Endothelial cell of umbilical vein (primary cell): ENCODE results near the gene TRAPPC11. TPM values are rescaled to one million over a fixed set of nuclear protein-coding genes. Genes with fewer than 3 reads are reported as not detected.

Source experiments
- BruUV-seq: library from RNA; stranded (reverse); fragments of 400-500 nt; replicated peaks from 2 replicates; lab custom pipeline; 2021; lab: Mats Ljungman, UMichigan
- CTCF ChIA-PET: fragments of 300-600, 350-600 bp; sonication (Branson Sonifier 250); formaldehyde crosslinking; loops from one replicate; lab custom pipeline; 2021; ENCODE audit warnings: antibody characterized with exemption, inconsistent platforms; lab: Charles Lee
- POLR2A ChIA-PET: fragments of 300-600, 350-600 bp; sonication (Branson Sonifier 250); formaldehyde crosslinking; loops from one replicate; lab custom pipeline; 2021; ENCODE audit warnings: antibody characterized with exemption, inconsistent platforms; lab: Charles Lee
- DNase-seq: peaks from one replicate; pipeline ENCODE4 v3.0.0-alpha.2; 2011; ENCODE audit warnings: low read depth, low spot score
- FAIRE-seq: peaks from 2 replicates; lab custom pipeline; 2011; peaks lifted over from hg19 to GRCh38; lab: Jason Lieb, UNC
- H2AFZ ChIP-seq: 2 replicates; pipeline ENCODE4 v1.6.0; 2012; ENCODE audit warnings: low read depth, low read length, control low read depth, inconsistent platforms
- H3K27ac ChIP-seq: 2 replicates; pipeline ENCODE4 v1.5.1; 2011; ENCODE audit warnings: low read depth, mild to moderate bottlenecking, control low read depth, low read length, moderate library complexity; ENCODE audit not compliant: insufficient read depth
- H3K27me3 ChIP-seq, 2 experiments: 2 replicates each; pipeline versions ENCODE4 v1.6.0 to v1.6.1; 2011; ENCODE audit warnings: low read length in 2 of 2, mixed read lengths in 1 of 2; ENCODE audit not compliant: control insufficient read depth in 2 of 2, insufficient read depth in 2 of 2
- H3K36me3 ChIP-seq, 2 experiments: 2 replicates in 1 of 2; 3 replicates in 1 of 2; pipeline ENCODE4 v1.5.1; 2011; ENCODE audit warnings: low read length in 2 of 2, mild to moderate bottlenecking in 1 of 2, moderate library complexity in 1 of 2; ENCODE audit not compliant: control insufficient read depth in 2 of 2, insufficient read depth in 2 of 2; ENCODE audit errors: extremely low read depth in 1 of 2
- H3K4me1 ChIP-seq: 3 replicates; pipeline ENCODE4 v1.5.1; 2011; ENCODE audit warnings: mild to moderate bottlenecking, low read length; ENCODE audit not compliant: control insufficient read depth, insufficient read depth; ENCODE audit errors: extremely low read depth
- H3K4me2 ChIP-seq: 2 replicates; pipeline ENCODE4 v1.6.1; 2011; ENCODE audit warnings: low read length, control low read depth, mixed read lengths; ENCODE audit not compliant: insufficient read depth
- H3K4me3 ChIP-seq, 3 experiments: fragments of 200-600 bp in 1 of 3; sonication (generic), shearing (Covaris generic) in 1 of 3; replicated peaks in 1 of 3; 2 replicates each; pipeline ENCODE4 v1.5.1; 2011 to 2016; ENCODE audit warnings: control low read depth in 3 of 3, low read length in 3 of 3, mild to moderate bottlenecking in 2 of 3, inconsistent platforms in 1 of 3, low read depth in 1 of 3, moderate library complexity in 1 of 3; ENCODE audit not compliant: insufficient read depth in 1 of 3
- H3K79me2 ChIP-seq: 2 replicates; pipeline ENCODE4 v1.6.0; 2012; ENCODE audit warnings: low read length, inconsistent platforms; ENCODE audit not compliant: control insufficient read depth, insufficient read depth
- H3K9ac ChIP-seq: replicated peaks from 2 replicates; pipeline ENCODE3; 2011; ENCODE audit warnings: low read length, control low read depth; ENCODE audit not compliant: insufficient read depth; ENCODE audit errors: extremely low read depth
- H3K9me1 ChIP-seq: replicated peaks from 3 replicates; pipeline ENCODE4 v1.6.0; 2011; ENCODE audit warnings: mild to moderate bottlenecking, low read length; ENCODE audit not compliant: control insufficient read depth, insufficient read depth; ENCODE audit errors: extremely low read depth
- H3K9me3 ChIP-seq: replicated peaks from 2 replicates; pipeline ENCODE4 v1.5.1; 2012; ENCODE audit warnings: low read length, inconsistent platforms; ENCODE audit not compliant: control insufficient read depth, insufficient read depth
- H4K20me1 ChIP-seq: replicated peaks from 2 replicates; pipeline ENCODE3; 2011; ENCODE audit warnings: mild to moderate bottlenecking, low read length; ENCODE audit not compliant: control insufficient read depth, insufficient read depth; ENCODE audit errors: extremely low read depth
- CTCF ChIP-seq, 2 donors: IDR thresholded peaks; 1 replicate in 1 of 2; 2 replicates in 1 of 2; pipeline ENCODE4 v1.5.1; 2011; ENCODE audit warnings: low read length in 2 of 2, mild to moderate bottlenecking in 2 of 2, moderate library complexity in 2 of 2, control low read depth in 1 of 2, inconsistent platforms in 1 of 2, low read depth in 1 of 2; ENCODE audit not compliant: insufficient read depth in 1 of 2; ENCODE audit errors: extremely low read depth in 1 of 2
- FOS ChIP-seq: IDR thresholded peaks from 2 replicates; pipeline ENCODE4 v1.6.1; 2011; ENCODE audit warnings: mild to moderate bottlenecking, low read length, moderate library complexity, borderline replicate concordance; ENCODE audit not compliant: insufficient read depth
- GATA2 ChIP-seq: IDR thresholded peaks from 2 replicates; pipeline ENCODE4 v1.7.0; 2011; ENCODE audit warnings: low read depth, mild to moderate bottlenecking, moderate library complexity, mixed read lengths, low read length; ENCODE audit not compliant: insufficient read length, insufficient read depth
- MAX ChIP-seq: IDR thresholded peaks from 2 replicates; pipeline ENCODE4 v1.6.1; 2011; ENCODE audit not compliant: insufficient read depth, insufficient read length
- MYC ChIP-seq: IDR thresholded peaks from one replicate; pipeline ENCODE4 v1.6.1; 2011; ENCODE audit warnings: mild to moderate bottlenecking, low read depth, low read length
- POLR2AphosphoS5 ChIP-seq: IDR thresholded peaks from 2 replicates; pipeline ENCODE4 v1.6.1; 2012; ENCODE audit warnings: low read depth, mild to moderate bottlenecking, control low read depth, low read length, moderate library complexity; ENCODE audit not compliant: insufficient read depth
- dilution Hi-C: fragments of 300-500 bp; cut with MboI; formaldehyde crosslinking; loops from one replicate; pipeline ENCODE4 v1.15.0; 2019; ENCODE audit warnings: low sequenced_read_pairs; ENCODE audit not compliant: extremely low pct_ligation_motif_present
- intact Hi-C: fragments of 100-400 bp; cut with micrococcal nuclease; formaldehyde crosslinking; loops from one replicate; pipeline ENCODE4 v1.10.0; 2022
- polyA plus RNA-seq, 4 experiments: library from polyadenylated mRNA; depleted of rRNA in 3 of 4; stranded (reverse) in 3 of 4; unstranded in 1 of 4; fragments of >200 nt; gene quantifications; 2 replicates each; pipeline versions ENCODE4 v1.2.1 to v1.2.3, GENCODE V29; 2011 to 2012; ENCODE audit warnings: missing spikeins in 1 of 4
- total RNA-seq: library from RNA; stranded (reverse); gene quantifications from 2 replicates; pipeline ENCODE4 v1.2.3, GENCODE V29; 2021

TRAPPC11 gene
- total and polyA plus RNA-seq, 2 donors (not counting 3 experiments of a cell fraction or from before 2014, with no cell fraction given) = 21.2 to 32.1 TPM

GRCh38 chr4:183624548-183624947 lies 34.5 kb upstream of the TRAPPC11 start:
- dilution Hi-C loops (no loop called here), intact Hi-C loops (no loop called here)
- ChIA-PET POLR2A (no interaction called here), CTCF (no interaction called here)
- no peak overlapping the region for H3K4me3 ChIP-seq
- H2AFZ ChIP-seq = no peak overlapping the region
- H3K4me1 ChIP-seq = no peaks in the 10 kb centered on the region
- no peak overlapping the region for H3K9ac ChIP-seq
- H4K20me1 ChIP-seq = no peaks in the 10 kb centered on the region
- BruUV-seq = no TSS peak
- H3K36me3 ChIP-seq = no peaks in the 10 kb centered on the region
- no peak overlapping the region for H3K27ac ChIP-seq
- H3K79me2 ChIP-seq = no peaks in the 10 kb centered on the region
- no peak for FAIRE-seq
- DNase-seq = no peak
- H3K27me3 ChIP-seq = no peaks in the 10 kb centered on the region
- no peak for TF ChIP-seq MYC
- TF ChIP-seq POLR2AphosphoS5 = no peak
- TF ChIP-seq MAX = no peak
- TF ChIP-seq FOS = no peak
- TF ChIP-seq GATA2 = no peak
- TF ChIP-seq CTCF (IDR thresholded peaks at IDR 0.05; ENCODE audit: extremely low read depth in 1 of 2, insufficient read depth in 1 of 2, low read depth in 1 of 2, low read length in 2 of 2) = no peak
- no peaks in the 10 kb centered on the region for H3K9me3 ChIP-seq
- no peaks in the 10 kb centered on the region for H3K9me1 ChIP-seq
- H3K4me2 ChIP-seq = no peak overlapping the region
